Germinal center (tissue), 1 donor: ENCODE data around the gene ITGB2.
"Not testable (repeated sequence)": the region's sequence is repeated elsewhere in the genome, so short reads cannot be mapped to it uniquely, and the experiment has no call there.

Experiments used
- DNase-seq: peaks from one replicate; pipeline ENCODE4 v3.0.0; 2012; ENCODE audit warnings: mixed read lengths, low spot score

The ITGB2 gene

DNA sequence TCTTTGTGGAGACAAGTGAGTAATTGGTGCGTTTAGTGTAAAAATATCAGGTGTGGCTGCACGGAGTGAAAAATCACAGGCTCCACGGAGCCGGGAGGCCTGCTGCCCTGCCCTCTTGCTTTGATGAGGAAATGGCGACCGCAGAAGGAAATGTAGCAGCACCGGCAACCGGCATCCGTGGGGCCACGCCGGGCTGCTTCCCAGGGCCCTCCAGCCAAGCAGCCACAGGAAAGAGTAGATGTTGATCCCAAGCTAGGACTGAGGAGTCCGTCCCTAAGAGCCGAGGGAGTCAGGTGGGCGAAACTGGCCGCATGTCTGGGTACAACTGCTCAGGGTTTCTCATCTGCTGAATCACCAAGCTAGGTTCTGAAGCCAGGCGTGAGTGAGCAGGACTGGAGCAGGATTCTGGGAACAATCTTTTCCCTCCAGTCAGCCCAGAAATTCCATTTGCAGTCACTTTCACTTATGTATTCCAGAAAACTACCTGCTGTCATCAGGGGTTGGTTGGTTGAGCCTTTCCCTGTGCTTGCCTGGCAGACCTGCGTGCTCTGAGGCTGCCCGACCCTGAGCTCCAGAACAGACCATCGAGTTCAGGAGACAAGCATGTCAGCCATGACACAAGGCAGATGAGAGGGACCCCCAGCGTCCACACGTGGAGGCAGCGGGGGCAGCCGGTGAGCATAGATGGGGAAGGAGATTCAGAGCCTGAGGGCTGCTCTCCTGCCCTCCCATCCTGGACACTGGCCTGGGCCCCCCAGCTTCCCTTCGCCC is 5.8 kb upstream of the ITGB2 start:
- no peak for DNase-seq

DNA sequence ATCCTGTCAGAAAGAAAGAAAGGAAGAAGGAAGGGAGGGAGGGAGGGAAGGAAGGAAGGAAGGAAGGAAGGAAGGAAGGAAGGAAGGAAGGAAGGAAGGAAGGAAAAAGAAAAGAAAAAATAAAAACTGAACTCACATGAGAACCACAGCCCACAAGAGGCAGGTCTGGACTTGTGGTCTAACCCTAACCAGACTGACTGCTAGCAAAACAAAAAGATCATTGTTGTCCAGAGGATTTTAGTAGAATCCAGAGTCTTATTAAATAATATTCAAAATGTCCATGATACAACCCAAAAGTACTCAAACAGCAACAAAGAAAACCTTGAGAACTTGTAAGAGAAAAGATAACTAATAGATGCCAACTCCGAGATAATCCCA is 4.7 kb upstream of the ITGB2 start:
- DNase-seq = no peak

DNA sequence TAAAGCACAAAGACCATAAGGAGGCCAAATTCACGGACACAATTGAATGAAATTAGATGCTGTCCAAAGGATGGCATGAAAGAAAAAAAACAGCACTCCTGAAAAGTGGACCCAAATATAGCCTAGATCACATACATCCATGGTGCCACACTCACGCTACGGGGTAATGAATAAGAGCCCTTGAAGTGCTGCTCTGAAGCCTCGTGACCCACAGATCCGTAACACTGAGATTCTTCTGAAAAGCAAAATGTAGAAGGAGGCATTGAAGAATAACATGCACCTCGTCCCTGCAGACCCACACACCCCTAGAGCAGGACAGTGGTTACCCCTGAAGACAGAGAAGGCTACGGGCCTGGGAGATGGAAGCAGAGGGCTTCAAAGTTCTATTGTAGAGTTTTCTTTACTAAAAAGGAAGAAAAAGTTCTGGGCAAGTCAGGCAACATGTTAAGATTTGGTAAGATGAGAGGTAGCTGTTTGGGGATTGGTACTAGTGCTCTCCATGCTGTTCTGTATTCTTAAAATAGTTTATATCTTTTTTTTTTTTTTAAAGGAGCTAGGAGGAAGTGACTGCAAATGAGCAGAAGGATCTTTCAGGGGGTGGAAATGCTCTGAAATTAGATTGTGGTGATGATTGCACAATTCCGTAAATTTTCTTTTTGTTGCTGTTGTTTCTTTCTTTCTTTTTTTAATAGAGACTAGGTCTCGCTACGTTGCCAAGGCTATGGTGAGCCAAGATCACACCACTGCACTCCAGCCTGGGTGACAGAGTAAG is 4.1 kb upstream of the ITGB2 start:
- DNase-seq = no peak

GRCh38 chr21:44923480-44924084 is 2.9 kb upstream of the ITGB2 start:
- no peak for DNase-seq

DNA sequence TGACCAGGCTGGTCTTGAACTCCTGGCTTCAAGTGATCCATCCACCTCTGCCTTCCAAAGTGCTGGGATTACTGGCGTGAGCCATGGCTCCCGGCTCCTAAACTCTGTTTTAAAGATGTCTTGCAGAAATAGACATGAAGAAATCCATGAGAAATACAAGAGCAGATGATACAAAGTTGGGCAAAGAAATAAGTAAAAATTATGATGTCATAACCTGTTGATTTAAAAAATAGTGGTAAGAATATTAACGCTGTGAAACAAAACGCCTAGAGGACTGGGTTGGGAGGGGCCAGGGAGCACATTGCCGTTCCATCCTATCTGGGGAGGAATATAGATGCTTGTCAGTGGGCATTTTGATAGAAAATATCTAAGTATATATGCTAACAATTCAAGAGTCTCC is 1.2 kb upstream of the ITGB2 start:
- no peak for DNase-seq

DNA sequence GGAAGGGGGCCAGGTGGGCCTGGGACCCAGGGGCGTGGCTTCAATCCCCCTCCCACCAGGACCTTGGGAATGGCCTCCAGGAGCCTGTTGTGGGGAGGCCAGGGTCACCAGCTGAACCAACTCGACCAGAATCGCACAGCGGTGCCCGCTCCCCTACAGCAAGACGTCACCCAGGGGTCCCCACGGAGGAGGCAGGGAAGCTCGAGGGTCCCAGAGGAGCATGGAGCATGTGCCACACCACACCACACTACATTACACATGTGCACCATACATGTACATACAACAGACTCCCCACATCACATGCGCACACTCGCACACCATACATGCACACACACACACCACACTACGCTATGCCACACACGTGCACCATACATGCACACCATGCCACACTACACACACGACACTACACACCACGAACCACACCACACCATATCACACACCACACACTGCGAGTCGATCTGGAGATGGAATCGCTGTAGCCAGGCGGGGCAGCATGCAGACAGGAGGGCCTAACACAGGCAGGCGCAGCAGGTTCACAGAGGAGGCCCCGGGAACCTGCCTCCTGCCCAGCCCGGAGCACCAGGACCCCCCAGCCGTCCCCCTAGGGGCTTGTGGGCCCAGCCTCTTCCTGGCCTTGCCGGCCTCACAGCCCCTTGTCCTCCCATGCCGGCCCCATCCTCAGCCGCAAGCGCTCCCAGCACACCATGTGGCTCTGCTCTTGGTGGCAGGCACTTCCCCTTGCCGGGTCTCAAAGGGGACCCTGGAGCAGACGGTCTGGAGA is 596 bp downstream of the ITGB2 start:
- no peak for DNase-seq

DNA sequence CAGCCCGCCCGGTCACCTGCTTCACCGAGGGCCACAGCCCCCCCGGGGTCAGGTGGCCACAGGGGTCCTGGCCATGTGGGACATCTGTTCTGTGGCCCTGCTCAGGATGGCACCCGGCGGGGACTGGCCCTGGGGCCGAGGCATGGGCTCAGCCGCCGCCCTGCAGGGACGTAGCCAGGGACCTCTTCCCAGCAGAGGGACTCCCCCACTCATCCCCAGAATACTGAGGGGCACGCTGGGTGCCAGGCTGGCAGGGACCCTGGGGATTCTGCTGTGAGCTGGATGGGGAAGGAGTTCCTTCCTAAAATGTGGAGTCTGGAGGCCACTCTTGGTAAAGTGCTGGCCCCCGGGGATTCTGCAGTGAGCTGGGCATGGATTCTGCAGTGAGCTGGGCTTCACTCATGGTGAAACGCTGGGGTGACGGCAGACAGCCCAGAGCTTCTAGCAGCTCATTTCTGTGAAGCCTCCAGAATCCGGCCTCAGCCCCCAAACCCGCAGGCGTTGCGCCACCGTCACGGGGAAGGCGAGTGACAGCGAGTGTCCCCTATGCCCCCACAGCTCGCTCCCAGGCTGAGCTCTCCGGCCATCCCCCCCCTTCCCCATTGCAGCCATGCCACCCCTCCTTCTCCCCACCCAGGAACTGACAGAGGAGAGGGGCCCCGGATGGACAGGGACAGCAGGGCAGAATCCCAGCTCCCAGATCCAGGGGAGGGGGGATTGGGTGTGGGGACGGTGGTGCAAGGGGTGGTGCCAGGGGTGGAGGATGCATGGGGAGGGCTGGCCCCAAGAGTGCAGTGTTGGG is 1.4 kb downstream of the ITGB2 start:
- no peak for DNase-seq

GRCh38 chr21:44918581-44919033 is 2.1 kb downstream of the ITGB2 start:
- DNase-seq = no peak

GRCh38 chr21:44918107-44918470 is 2.6 kb downstream of the ITGB2 start:
- no peak for DNase-seq

- no peak for DNase-seq
These were observed 3.1 kb downstream of the ITGB2 start for GRCh38 chr21:44917446-44918106.

- no peak for DNase-seq
These were observed 3.7 kb downstream of the ITGB2 start for GRCh38 chr21:44916965-44917364.

GRCh38 chr21:44914176-44914874 is 6.4 kb downstream of the ITGB2 start:
- DNase-seq = peak; percentile 49

DNA sequence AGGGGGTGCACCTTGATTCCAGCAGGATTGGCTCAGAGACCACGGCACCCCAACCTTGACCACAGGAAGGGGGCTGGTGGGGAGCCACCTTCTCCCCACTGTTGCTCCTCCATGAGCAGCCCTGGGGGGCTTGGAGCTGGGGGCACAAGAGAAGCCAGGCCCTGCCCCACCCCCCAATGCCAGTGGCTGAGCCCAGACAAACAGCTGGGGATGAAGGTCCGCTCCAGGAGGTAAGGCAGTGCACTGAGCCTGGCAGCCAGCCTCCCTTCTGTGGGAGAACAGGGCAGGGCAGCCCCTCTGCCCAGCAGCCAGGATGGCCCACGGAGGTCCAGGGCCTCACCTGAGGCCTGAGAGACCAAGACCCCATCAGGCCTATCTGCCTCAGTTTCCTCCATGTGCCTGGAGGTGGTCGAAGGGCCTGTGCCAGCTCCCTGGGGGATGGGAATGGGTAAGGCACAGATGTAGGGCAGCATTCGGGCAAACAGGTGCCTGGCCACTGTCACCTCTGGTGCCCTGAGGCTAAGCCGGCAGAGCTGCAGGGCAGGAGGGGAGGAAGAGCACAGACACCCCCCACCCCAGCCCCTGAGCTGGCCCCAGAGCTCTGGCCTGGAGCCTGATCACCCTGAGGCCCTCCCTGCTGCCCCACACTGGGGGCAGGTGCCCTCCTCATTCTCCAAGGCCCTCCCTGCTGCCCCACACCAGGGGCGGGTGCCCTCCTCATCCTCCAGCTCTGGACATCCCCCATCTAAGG is 7.1 kb downstream of the ITGB2 start:
- no peak for DNase-seq

DNA sequence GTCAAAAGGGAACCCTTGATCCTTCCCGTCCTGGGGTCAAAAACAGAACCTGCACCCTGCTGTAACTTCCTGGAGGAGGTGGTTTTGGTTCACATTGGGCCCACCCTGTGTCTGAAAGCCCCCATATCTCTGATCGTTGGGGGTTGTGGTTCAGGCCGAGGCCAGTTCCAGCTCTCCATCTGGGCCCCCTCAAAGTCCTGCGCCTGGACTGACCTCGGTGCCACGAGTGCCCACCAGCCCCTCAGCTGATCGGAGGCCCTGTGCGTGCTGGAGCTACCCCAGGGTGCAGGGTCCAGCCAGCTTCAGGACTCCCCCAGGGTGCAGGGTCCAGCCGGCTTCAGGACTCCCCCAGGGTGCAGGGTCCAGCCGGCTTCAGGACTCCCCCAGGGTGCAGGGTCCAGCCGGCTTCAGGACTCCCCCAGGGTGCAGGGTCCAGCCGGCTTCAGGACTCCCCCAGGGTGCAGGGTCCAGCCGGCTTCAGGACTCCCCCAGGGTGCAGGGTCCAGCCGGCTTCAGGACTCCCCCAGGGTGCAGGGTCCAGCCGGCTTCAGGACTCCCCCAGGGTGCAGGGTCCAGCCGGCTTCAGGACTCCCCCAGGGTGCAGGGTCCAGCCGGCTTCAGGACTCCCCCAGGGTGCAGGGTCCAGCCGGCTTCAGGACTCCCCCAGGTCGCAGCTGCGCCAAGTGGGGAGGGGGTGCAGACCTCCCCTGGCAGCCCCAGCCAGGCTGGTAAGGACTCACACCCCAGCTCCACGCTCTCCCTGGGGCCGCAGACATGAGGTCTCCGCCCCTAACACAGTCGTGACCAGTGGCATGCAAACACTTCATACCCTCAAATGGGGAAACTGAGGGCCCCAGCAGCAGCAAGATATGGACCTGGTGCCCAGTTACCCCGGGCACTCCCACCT is 7.9 kb downstream of the ITGB2 start:
- DNase-seq = not testable (repeated sequence)

GRCh38 chr21:44912158-44912473 is 8.6 kb downstream of the ITGB2 start:
- no peak for DNase-seq

GRCh38 chr21:44911384-44912157 is 9.1 kb downstream of the ITGB2 start:
- no peak for DNase-seq

DNA sequence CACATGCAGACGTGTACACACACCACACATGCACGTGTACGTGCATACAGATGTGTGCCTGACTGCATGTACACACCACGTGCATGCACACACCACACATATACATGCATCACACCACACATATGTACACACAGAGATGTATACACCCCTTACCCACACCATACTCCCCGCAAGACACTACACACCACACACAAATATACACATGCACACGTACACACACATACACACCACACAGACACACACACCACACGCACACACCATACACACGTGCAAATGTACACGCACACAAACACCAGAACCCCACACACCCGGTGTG is 9.7 kb downstream of the ITGB2 start:
- DNase-seq = no peak
